ENCODE results near the gene LELP1. TPM values are rescaled to one million over a fixed set of nuclear protein-coding genes. Genes with fewer than 3 reads are reported as not detected.

LELP1 gene
- total RNA-seq, 1 donor from 2014 or later = not detected

Other genes with a start within 250 kb of the LELP1 start
- not detected for gene SPRR4, start 232.8 kb upstream of the LELP1 start, total RNA-seq
- gene SPRR1A, start 219.3 kb upstream of the LELP1 start, total RNA-seq = not detected
- gene SPRR3, start 201.7 kb upstream of the LELP1 start, total RNA-seq = not detected
- gene SPRR1B, start 172.2 kb upstream of the LELP1 start, total RNA-seq = not detected
- gene SPRR2D, start 162.3 kb upstream of the LELP1 start, total RNA-seq = not detected
- gene SPRR2A, start 145.9 kb upstream of the LELP1 start, total RNA-seq = not detected
- gene SPRR2B, start 131.8 kb upstream of the LELP1 start, total RNA-seq = not detected
- gene SPRR2E, start 108.9 kb upstream of the LELP1 start, total RNA-seq = not detected
- gene SPRR2F, start 89.9 kb upstream of the LELP1 start, total RNA-seq = not detected
- gene SPRR2G, start 52.5 kb upstream of the LELP1 start, total RNA-seq = not detected
- not detected for gene PRR9, start 14.2 kb downstream of the LELP1 start, total RNA-seq
- gene LORICRIN, start 56.3 kb downstream of the LELP1 start, total RNA-seq = not detected
- gene PGLYRP3, start 109.5 kb downstream of the LELP1 start, total RNA-seq = not detected
- not detected for gene PGLYRP4, start 145.4 kb downstream of the LELP1 start, total RNA-seq
- gene S100A9, start 154.4 kb downstream of the LELP1 start, total RNA-seq = 190 TPM
- 4.0 TPM for gene S100A12, start 172.2 kb downstream of the LELP1 start, total RNA-seq
- 79.9 TPM for gene S100A8, start 187.6 kb downstream of the LELP1 start, total RNA-seq
- gene S100A7A, start 213.1 kb downstream of the LELP1 start, total RNA-seq = not detected

Measured in Right ventricle myocardium inferior (tissue), 1 donor.